Thyroid gland (tissue), 4 donors: Measurements from ENCODE around the gene ATR. TPM values are rescaled to one million over a fixed set of nuclear protein-coding genes. Genes with fewer than 3 reads are reported as not detected.
"Not testable (repeated sequence)": the region's sequence is repeated elsewhere in the genome, so short reads cannot be mapped to it uniquely, and the experiment has no call there.

ENCODE experiments used
- DNase-seq, 2 donors: peaks; one replicate each; pipeline ENCODE4 v3.0.0-alpha.2; 2019
- H3K27ac ChIP-seq, 3 donors: fragments of 200-600 bp; sonication (generic); 1 replicate in 2 of 3; 2 replicates in 1 of 3; pipeline ENCODE4 v1.5.1; 2016 to 2019; ENCODE audit warnings: mild to moderate bottlenecking in 1 of 3, moderate library complexity in 1 of 3
- H3K27me3 ChIP-seq: fragments of 200-600 bp; sonication (generic); one replicate; pipeline ENCODE4 v1.5.1; 2019
- H3K36me3 ChIP-seq, 2 donors: fragments of 200-600 bp; sonication (generic); one replicate each; pipeline ENCODE4 v1.5.1; 2016 to 2019
- H3K4me1 ChIP-seq, 2 donors: fragments of 200-600 bp; sonication (generic); one replicate each; pipeline ENCODE4 v1.5.1; 2017 to 2019
- H3K4me3 ChIP-seq, 3 donors: fragments of 200-600 bp; sonication (generic); replicated peaks in 1 of 3; 1 replicate in 2 of 3; 2 replicates in 1 of 3; pipeline ENCODE4 v1.5.1; 2016; ENCODE audit warnings: mild to moderate bottlenecking in 1 of 3
- H3K9me3 ChIP-seq: fragments of 200-600 bp; sonication (generic); one replicate; pipeline ENCODE4 v1.5.1; 2017
- CTCF ChIP-seq, 6 experiments: fragments of 200-600 bp in 3 of 6; fragments of 450-650 bp in 3 of 6; sonication (generic) in 3 of 6; IDR thresholded peaks; one replicate each; pipeline ENCODE4 v1.5.1; 2016 to 2019; ENCODE audit warnings: antibody characterized with exemption in 6 of 6, mild to moderate bottlenecking in 2 of 6, inconsistent platforms in 1 of 6, moderate library complexity in 1 of 6
- POLR2A ChIP-seq, 2 donors: fragments of 450-650 bp; IDR thresholded peaks; one replicate each; pipeline ENCODE4 v1.6.1; 2017; ENCODE audit warnings: antibody characterized with exemption in 2 of 2, mild to moderate bottlenecking in 2 of 2, moderate library complexity in 1 of 2
- WGBS, 2 donors: methylation state at CpG; one replicate each; pipeline ENCODE4 v1.1.5; 2017; 5-methylcytosine and 5-hydroxymethylcytosine counted together
- intact Hi-C: fragments of 100-400 bp; cut with DNase I; formaldehyde crosslinking; loops from one replicate; pipeline ENCODE4 v1.15.1; 2023
- total RNA-seq, 4 donors: library from RNA; depleted of rRNA; stranded (reverse); fragments of >200 nt; gene quantifications; one replicate each; pipeline ENCODE4 v1.2.3, GENCODE V29; 2016

The ATR gene
- total RNA-seq, 4 donors from 2014 or later: 38.7 to 62.1 (median 46.3) TPM

DNA sequence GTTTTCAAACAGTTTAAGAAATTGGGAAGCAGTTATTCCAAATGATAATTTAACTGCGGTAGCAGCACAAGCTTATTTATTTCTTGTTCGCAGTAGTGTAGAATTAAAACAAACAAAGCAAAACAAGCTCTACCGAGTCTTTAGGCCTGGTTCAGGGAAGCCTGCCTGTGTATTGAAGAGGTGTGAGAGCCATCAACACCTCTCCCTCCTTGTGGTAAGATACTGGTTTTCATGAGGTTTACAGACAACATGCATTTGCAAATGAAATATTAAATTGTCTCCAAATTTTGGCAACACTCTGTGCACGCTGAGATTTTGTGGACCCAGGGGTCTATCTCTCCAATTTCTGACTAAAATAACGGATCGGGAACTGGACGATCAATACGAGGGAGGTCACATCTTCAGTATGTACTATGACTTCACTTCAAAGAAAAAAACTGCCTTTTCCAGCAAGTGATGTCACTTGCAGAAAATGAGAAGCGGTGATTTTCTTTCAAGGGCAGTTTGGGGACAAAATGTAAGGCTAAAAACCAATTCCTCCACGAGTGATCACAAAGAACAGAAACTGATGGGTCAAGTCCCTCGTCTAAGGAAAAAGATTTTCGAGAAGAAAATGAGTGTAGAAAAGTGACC is 721 bp downstream of the ATR start:
- H3K27me3 ChIP-seq: no peaks in the 10 kb centered on the region
- DNase-seq: no peak
- intact Hi-C loops: no loop called here
- H3K4me3 ChIP-seq: peak overlapping the region; percentile 57 to 85 (median 70)
- peak overlapping the region in 2 of 3 donors; percentile 85 to 95 for H3K27ac ChIP-seq
- no peak for TF ChIP-seq CTCF (IDR thresholded peaks at IDR 0.05)
- no peak for TF ChIP-seq POLR2A (IDR thresholded peaks at IDR 0.05)
- H3K9me3 ChIP-seq: no peaks in the 10 kb centered on the region
- 6 to 7% methylated on average over 12 of the region's 12 CpGs for WGBS, 2 donors
- H3K4me1 ChIP-seq: peaks cover 0 to 16% of the 10 kb centered on the region in 2 donors
- no peaks in the 10 kb centered on the region for H3K36me3 ChIP-seq

GRCh38 chr3:142576792-142577191 is 1.7 kb downstream of the ATR start:
- intact Hi-C loops: no loop called here
- no peak overlapping the region for H3K4me3 ChIP-seq

GRCh38 chr3:142574665-142575064 is 3.9 kb downstream of the ATR start:
- no peak for DNase-seq
- Histone ChIP-seq H3K27ac (no peak overlapping the region), H3K36me3 (no peaks in the 10 kb centered on the region), H3K9me3 (no peaks in the 10 kb centered on the region), H3K4me3 (no peak overlapping the region), H3K27me3 (no peaks in the 10 kb centered on the region), H3K4me1 (peaks cover 0 to 16% of the 10 kb centered on the region in 2 donors)
- intact Hi-C loops: no loop called here
- WGBS, 2 donors: 45 to 60% methylated on average over 1 of the region's 1 CpG
- no peak for TF ChIP-seq POLR2A (IDR thresholded peaks at IDR 0.05)
- TF ChIP-seq CTCF (IDR thresholded peaks at IDR 0.05): no peak

More at GRCh38 chr3:142576792-142577191, 1.7 kb downstream of the ATR start:
- Histone ChIP-seq H3K27ac (no peak overlapping the region), H3K4me1 (peaks cover 0 to 16% of the 10 kb centered on the region in 2 donors), H3K36me3 (no peaks in the 10 kb centered on the region), H3K27me3 (no peaks in the 10 kb centered on the region), H3K9me3 (no peaks in the 10 kb centered on the region)
- TF ChIP-seq CTCF (IDR thresholded peaks at IDR 0.05) (no peak), POLR2A (IDR thresholded peaks at IDR 0.05) (no peak)
- DNase-seq: no peak

GRCh38 chr3:142574223-142574622 is 4.3 kb downstream of the ATR start:
- WGBS, 2 donors: 89 to 99% methylated on average over 3 of the region's 3 CpGs
- H3K36me3 ChIP-seq, H3K27me3 ChIP-seq, DNase-seq, H3K27ac ChIP-seq, intact Hi-C loops, H3K4me3 ChIP-seq, H3K9me3 ChIP-seq: not testable (repeated sequence)
- peaks cover 0 to 13% of the 10 kb centered on the region in 2 donors for H3K4me1 ChIP-seq

GRCh38 chr3:142569422-142569821 is 9.1 kb downstream of the ATR start:
- intact Hi-C loops, DNase-seq, H3K36me3 ChIP-seq, H3K27ac ChIP-seq, H3K4me3 ChIP-seq, H3K9me3 ChIP-seq, H3K4me1 ChIP-seq, H3K27me3 ChIP-seq: not testable (repeated sequence)
- WGBS, 2 donors: 94% methylated on average over 3 of the region's 3 CpGs

- no peaks in the 10 kb centered on the region for H3K27me3 ChIP-seq
- H3K4me3 ChIP-seq: no peak overlapping the region
- no peak overlapping the region for H3K27ac ChIP-seq
- intact Hi-C loops: no loop called here
- peaks cover 0 to 6% of the 10 kb centered on the region in 2 donors for H3K4me1 ChIP-seq
- 73 to 83% methylated on average over 12 to 21 of the region's 21 CpGs for WGBS, 2 donors
- peaks cover 0 to 7% of the 10 kb centered on the region in 2 donors for H3K36me3 ChIP-seq
- H3K9me3 ChIP-seq: no peaks in the 10 kb centered on the region
- DNase-seq: no peak
- no peak for TF ChIP-seq POLR2A (IDR thresholded peaks at IDR 0.05)
- TF ChIP-seq CTCF (IDR thresholded peaks at IDR 0.05): no peak
Observed at GRCh38 chr3:142568393-142569017, 10.0 kb downstream of the ATR start.
